Panc1 (cell line): ENCODE results near the gene USP43. TPM values are rescaled to one million over a fixed set of nuclear protein-coding genes. Genes with fewer than 3 reads are reported as not detected.

Source experiments
- ATAC-seq: fragments of 200-7000 bp; cut with Tn5 transposase; 2 replicates; pipeline ENCODE4 v1.9.1; 2020; ENCODE audit warnings: mild to moderate bottlenecking, moderate library complexity
- BruUV-seq: library from RNA; stranded (reverse); fragments of 400-500 nt; replicated peaks from 2 replicates; lab custom pipeline; 2021; lab: Mats Ljungman, UMichigan
- CTCF ChIA-PET: fragments of 300-600 bp; sonication (Branson Sonifier 250); formaldehyde crosslinking; loops from one replicate; lab custom pipeline; 2022; ENCODE audit warnings: antibody characterized with exemption; lab: Charles Lee
- POLR2A ChIA-PET: fragments of 300-600 bp; sonication (Branson Sonifier 250); formaldehyde crosslinking; loops from one replicate; lab custom pipeline; 2022; ENCODE audit warnings: antibody characterized with exemption; lab: Charles Lee
- DNase-seq: peaks from one replicate; pipeline ENCODE4 v3.0.0-alpha.2; 2010; ENCODE audit warnings: low read depth, low spot score
- H3K27ac ChIP-seq: 2 replicates; pipeline ENCODE4 v1.5.1; 2011; ENCODE audit warnings: mild to moderate bottlenecking, low read length, inconsistent platforms
- H3K27me3 ChIP-seq: fragments of 200-500 bp; sonication (Bioruptor generic); 2 replicates; pipeline ENCODE4 v1.6.0; 2014; ENCODE audit warnings: low read length, inconsistent platforms; ENCODE audit not compliant: control insufficient read depth, insufficient read depth
- H3K36me3 ChIP-seq: fragments of 200-500 bp; sonication (Bioruptor generic); 2 replicates; pipeline ENCODE4 v1.5.1; 2014; ENCODE audit warnings: inconsistent platforms, mild to moderate bottlenecking, low read length, moderate library complexity; ENCODE audit not compliant: control insufficient read depth, insufficient read depth
- H3K4me1 ChIP-seq: 2 replicates; pipeline ENCODE4 v1.5.1; 2011; ENCODE audit warnings: inconsistent platforms, mild to moderate bottlenecking, low read length, moderate library complexity; ENCODE audit not compliant: control insufficient read depth, insufficient read depth
- H3K4me3 ChIP-seq, 2 experiments: 2 replicates each; pipeline ENCODE4 v1.5.1; 2011 to 2012; ENCODE audit warnings: low read depth in 2 of 2, low read length in 2 of 2, mild to moderate bottlenecking in 2 of 2, inconsistent platforms in 1 of 2, moderate library complexity in 1 of 2
- H3K9me3 ChIP-seq: fragments of 200-500 bp; sonication (Bioruptor generic); 2 replicates; pipeline ENCODE4 v1.5.1; 2014; ENCODE audit warnings: low read depth, mild to moderate bottlenecking, inconsistent platforms, low read length, moderate library complexity; ENCODE audit not compliant: control insufficient read depth, insufficient read depth
- POLR2AphosphoS5 ChIP-seq: IDR thresholded peaks from 2 replicates; pipeline ENCODE4 v1.6.1; 2012; ENCODE audit warnings: mild to moderate bottlenecking, low read depth, low read length, moderate library complexity
- REST ChIP-seq, 2 experiments: IDR thresholded peaks; 2 replicates each; pipeline ENCODE4 v1.6.1; 2011 to 2012; ENCODE audit warnings: low read depth in 2 of 2, control low read depth in 1 of 2, low read length in 1 of 2, mild to moderate bottlenecking in 1 of 2, moderate library complexity in 1 of 2; ENCODE audit not compliant: insufficient read depth in 1 of 2
- SIN3A ChIP-seq: IDR thresholded peaks from 2 replicates; pipeline ENCODE4 v1.6.1; 2012; ENCODE audit warnings: low read depth, mild to moderate bottlenecking, low read length, moderate library complexity, borderline replicate concordance; ENCODE audit not compliant: insufficient read depth
- in situ Hi-C: cut with HindIII; loops from 2 replicates; pipeline ENCODE4 v1.10.0; 2016; ENCODE audit warnings: low sequenced_read_pairs, low pct_unique_long_range_greater_than_20kb
- intact Hi-C: fragments of 100-400 bp; cut with micrococcal nuclease; formaldehyde crosslinking; loops from one replicate; pipeline ENCODE4 v1.10.0; 2022; ENCODE audit not compliant: unreplicated experiment
- total RNA-seq: library from RNA; stranded (reverse); gene quantifications from one replicate; pipeline ENCODE4 v1.2.1, GENCODE V29; 2021; ENCODE audit not compliant: unreplicated experiment
- TF ChIP-seq, protein P1 (sequence below): fragments of 450-650 bp; IDR thresholded peaks from 2 replicates; pipeline ENCODE4 v1.5.1; 2017; ENCODE audit warnings: mild to moderate bottlenecking

USP43 gene
- total RNA-seq, 1 experiment from 2014 or later = 7.3 TPM

DNA sequence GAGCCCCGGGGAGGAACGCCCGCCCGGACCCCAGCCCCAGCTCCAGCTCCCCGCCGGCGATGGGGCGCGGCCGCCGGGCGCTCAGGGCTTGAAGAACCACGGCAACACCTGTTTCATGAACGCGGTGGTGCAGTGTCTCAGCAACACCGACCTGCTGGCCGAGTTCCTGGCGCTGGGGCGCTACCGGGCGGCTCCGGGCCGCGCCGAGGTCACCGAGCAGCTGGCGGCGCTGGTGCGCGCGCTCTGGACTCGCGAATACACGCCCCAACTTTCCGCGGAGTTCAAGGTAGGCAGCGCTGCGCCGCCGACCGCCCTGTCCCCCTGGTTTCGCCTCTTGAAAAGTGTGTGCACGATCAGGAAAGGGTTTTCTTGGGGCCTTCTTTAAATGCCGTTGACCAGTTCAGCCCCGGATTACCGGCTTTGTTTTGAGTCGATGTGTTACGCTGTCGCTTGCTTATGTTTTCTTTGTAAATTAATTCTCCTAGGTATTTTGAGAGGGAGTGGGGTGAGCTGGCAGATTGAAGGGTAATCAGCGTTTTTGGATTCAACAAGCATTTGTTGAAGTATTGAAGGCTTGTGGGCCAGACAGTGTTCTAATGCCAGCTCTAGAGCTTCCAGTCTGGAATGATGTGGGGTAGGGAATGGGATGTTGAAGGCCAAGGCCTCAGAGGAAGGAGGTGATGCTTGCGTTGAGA is 681 bp downstream of the USP43 start:
- Histone ChIP-seq H3K27ac (peak overlapping the region; percentile 88), H3K27me3 (no peaks in the 10 kb centered on the region), H3K36me3 (no peaks in the 10 kb centered on the region; the same call in 1 of the 2 replicates), H3K9me3 (no peaks in the 10 kb centered on the region), H3K4me1 (peaks cover 12% of the 10 kb centered on the region; the same call in 1 of the 2 replicates), H3K4me3 (peak overlapping the region; percentile 60 to 69)
- ChIA-PET CTCF (interaction anchor here (0.7 to 1.0 kb wide), 2 partner anchors 38 to 69 kb away, joined by 3 read pairs; no protein-coding TSS in a partner anchor), POLR2A (no interaction called here)
- ATAC-seq = peak; percentile 69
- TF ChIP-seq SIN3A (0 out of 2 replicates have a peak, but pooled peaks have one; percentile 70), POLR2AphosphoS5 (no peak), REST (IDR thresholded peaks at IDR 0.05; ENCODE audit: insufficient read depth in 1 of 2, low read depth in 2 of 2, low read length in 1 of 2) (no peak)
- TF ChIP-seq, protein P1, sequence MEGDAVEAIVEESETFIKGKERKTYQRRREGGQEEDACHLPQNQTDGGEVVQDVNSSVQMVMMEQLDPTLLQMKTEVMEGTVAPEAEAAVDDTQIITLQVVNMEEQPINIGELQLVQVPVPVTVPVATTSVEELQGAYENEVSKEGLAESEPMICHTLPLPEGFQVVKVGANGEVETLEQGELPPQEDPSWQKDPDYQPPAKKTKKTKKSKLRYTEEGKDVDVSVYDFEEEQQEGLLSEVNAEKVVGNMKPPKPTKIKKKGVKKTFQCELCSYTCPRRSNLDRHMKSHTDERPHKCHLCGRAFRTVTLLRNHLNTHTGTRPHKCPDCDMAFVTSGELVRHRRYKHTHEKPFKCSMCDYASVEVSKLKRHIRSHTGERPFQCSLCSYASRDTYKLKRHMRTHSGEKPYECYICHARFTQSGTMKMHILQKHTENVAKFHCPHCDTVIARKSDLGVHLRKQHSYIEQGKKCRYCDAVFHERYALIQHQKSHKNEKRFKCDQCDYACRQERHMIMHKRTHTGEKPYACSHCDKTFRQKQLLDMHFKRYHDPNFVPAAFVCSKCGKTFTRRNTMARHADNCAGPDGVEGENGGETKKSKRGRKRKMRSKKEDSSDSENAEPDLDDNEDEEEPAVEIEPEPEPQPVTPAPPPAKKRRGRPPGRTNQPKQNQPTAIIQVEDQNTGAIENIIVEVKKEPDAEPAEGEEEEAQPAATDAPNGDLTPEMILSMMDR = peak; percentile 71
- in situ Hi-C loops = no loop called here
- intact Hi-C loops = loop anchor here (2.0 kb wide), 1 partner anchor 69 kb away; the partner anchor contains the start of gene CFAP52
- no peak for DNase-seq
- BruUV-seq = no TSS peak

- no peaks in the 10 kb centered on the region for H3K27me3 ChIP-seq
- intact Hi-C loops = loop anchor here (2.0 kb wide), 1 partner anchor 70 kb away; the partner anchor contains the start of gene CFAP52
- peaks cover 12% of the 10 kb centered on the region; the same call in 1 of the 2 replicates for H3K4me1 ChIP-seq
- DNase-seq (no peak), ATAC-seq (no peak)
- H3K27ac ChIP-seq = peak overlapping the region; percentile 88
- TF ChIP-seq SIN3A (no peak), POLR2AphosphoS5 (no peak), REST (IDR thresholded peaks at IDR 0.05; ENCODE audit: insufficient read depth in 1 of 2, low read depth in 2 of 2, low read length in 1 of 2) (no peak)
- TF ChIP-seq, protein P1 = no peak
- TSS peak; percentile 75 for BruUV-seq
- in situ Hi-C loops = no loop called here
- ChIA-PET CTCF (interaction anchor here (0.7 to 1.0 kb wide), 2 partner anchors 39 to 69 kb away, joined by 3 read pairs; no protein-coding TSS in a partner anchor), POLR2A (no interaction called here)
- H3K9me3 ChIP-seq = no peaks in the 10 kb centered on the region
- peak overlapping the region; percentile 60 to 69 for H3K4me3 ChIP-seq
- H3K36me3 ChIP-seq = no peaks in the 10 kb centered on the region; the same call in 1 of the 2 replicates
Observed at GRCh38 chr17:9646546-9646885, 1.2 kb downstream of the USP43 start.
